WTC11 (cell line): ENCODE measurements around the gene CARD9.

Source experiments
- ATF1 ChIP-seq: sonication (generic); formaldehyde crosslinking; IDR thresholded peaks from 2 replicates; pipeline ENCODE4 v1.8.1; 2023; ENCODE audit warnings: mild to moderate bottlenecking, moderate library complexity, missing genetic modification reagents
- CTCF ChIP-seq: fragments of 200-600 bp; IDR thresholded peaks from 2 replicates; pipeline ENCODE4 v1.8.0; 2022; ENCODE audit warnings: antibody characterized with exemption
- FOXP1 ChIP-seq: sonication (generic); formaldehyde crosslinking; IDR thresholded peaks from 2 replicates; pipeline ENCODE4 v1.8.0; 2022; ENCODE audit warnings: missing genetic modification reagents, mild to moderate bottlenecking, moderate library complexity, borderline replicate concordance

DNA sequence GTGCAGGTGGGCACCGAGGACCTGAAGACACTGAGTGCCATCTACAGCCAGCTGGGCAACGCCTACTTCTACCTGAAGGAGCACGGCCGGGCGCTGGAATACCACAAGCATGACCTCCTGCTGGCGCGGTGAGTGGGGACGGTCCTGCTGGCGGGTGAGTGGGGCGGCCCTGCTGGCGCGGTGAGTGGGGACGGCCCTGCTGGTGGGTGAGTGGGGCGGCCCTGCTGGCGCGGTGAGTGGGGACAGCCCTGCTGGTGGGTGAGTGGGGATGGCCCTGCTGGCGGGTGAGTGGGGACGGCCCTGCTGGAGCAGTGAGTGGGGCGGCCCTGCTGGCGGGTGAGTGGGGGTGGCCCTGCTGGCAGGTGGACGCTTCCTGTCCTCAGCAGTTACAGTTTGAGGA, 38.9 kb downstream of the CARD9 start:
- 0 out of 2 replicates have a peak, but pooled peaks have one; percentile 17 for TF ChIP-seq FOXP1
- TF ChIP-seq CTCF = no peak
- TF ChIP-seq ATF1 (CRISPR knock-in tag) = no peak
